GM23248 (cell line): ENCODE data around the gene BRCA1. TPM values are rescaled to one million over a fixed set of nuclear protein-coding genes. Genes with fewer than 3 reads are reported as not detected.

Experiments used
- DNase-seq: peaks from one replicate; pipeline ENCODE4 v3.0.0-alpha.2; 2015
- H2AFZ ChIP-seq: fragments of 200-600 bp; sonication (generic); 2 replicates; pipeline ENCODE4 v1.6.1; 2016; ENCODE audit warnings: antibody characterized with exemption
- H3F3A ChIP-seq: fragments of 200-600 bp; sonication (generic); 2 replicates; pipeline ENCODE4 v1.6.1; 2016; ENCODE audit warnings: mild to moderate bottlenecking, antibody characterized with exemption, mixed run types; ENCODE audit not compliant: insufficient read depth
- H3K27ac ChIP-seq: fragments of 200-600 bp; sonication (generic); 2 replicates; pipeline ENCODE4 v1.5.1; 2016; ENCODE audit warnings: mild to moderate bottlenecking
- H3K27me3 ChIP-seq: fragments of 200-600 bp; sonication (generic); replicated peaks from 2 replicates; pipeline ENCODE4 v1.6.1; 2016; ENCODE audit warnings: mild to moderate bottlenecking; ENCODE audit not compliant: insufficient read depth
- H3K36me3 ChIP-seq: fragments of 200-600 bp; sonication (generic); 2 replicates; pipeline ENCODE4 v1.6.1; 2016; ENCODE audit warnings: low read depth, mild to moderate bottlenecking
- H3K4me1 ChIP-seq: fragments of 200-600 bp; sonication (generic); 2 replicates; pipeline ENCODE4 v1.6.1; 2016; ENCODE audit warnings: mild to moderate bottlenecking; ENCODE audit not compliant: insufficient read depth
- H3K4me2 ChIP-seq: fragments of 200-600 bp; sonication (generic); one replicate; pipeline ENCODE4 v1.6.1; 2016; ENCODE audit warnings: mild to moderate bottlenecking; ENCODE audit not compliant: unreplicated experiment
- H3K4me3 ChIP-seq: fragments of 200-600 bp; sonication (generic); 2 replicates; pipeline ENCODE4 v1.5.1; 2016; ENCODE audit warnings: mild to moderate bottlenecking
- H3K79me2 ChIP-seq: fragments of 200-600 bp; sonication (generic); 2 replicates; pipeline ENCODE4 v1.6.1; 2016; ENCODE audit warnings: mild to moderate bottlenecking; ENCODE audit not compliant: insufficient read depth
- H3K9ac ChIP-seq: fragments of 200-600 bp; sonication (generic); 2 replicates; pipeline ENCODE4 v1.6.1; 2016; ENCODE audit warnings: mild to moderate bottlenecking
- H3K9me2 ChIP-seq: fragments of 200-600 bp; sonication (generic); 2 replicates; pipeline ENCODE4 v1.6.1; 2016; ENCODE audit warnings: mixed run types, mild to moderate bottlenecking, moderate library complexity; ENCODE audit not compliant: insufficient read depth
- H3K9me3 ChIP-seq: fragments of 200-600 bp; sonication (generic); one replicate; pipeline ENCODE4 v1.6.1; 2017; ENCODE audit warnings: low read depth
- H4K20me1 ChIP-seq: fragments of 200-600 bp; sonication (generic); 2 replicates; pipeline ENCODE4 v1.6.0; 2016; ENCODE audit not compliant: insufficient read depth
- EZH2 ChIP-seq: fragments of 200-600 bp; sonication (generic); IDR thresholded peaks from 2 replicates; pipeline ENCODE4 v1.6.1; 2018; ENCODE audit warnings: antibody characterized with exemption, mild to moderate bottlenecking; ENCODE audit not compliant: insufficient read depth, poor library complexity, severe bottlenecking
- EZH2phosphoT487 ChIP-seq: fragments of 200-600 bp; sonication (generic); IDR thresholded peaks from 2 replicates; pipeline ENCODE4 v1.6.1; 2018; ENCODE audit warnings: antibody characterized with exemption, moderate library complexity, mild to moderate bottlenecking, low read depth; ENCODE audit not compliant: insufficient read depth
- WGBS, 2 experiments: methylation state at CpG; one replicate each; pipeline ENCODE4 v1.1.6; 2015 to 2017; ENCODE audit warnings: low lambda C conversion rate in 2 of 2, low coverage in 1 of 2; ENCODE audit errors: missing lambda C conversion rate in 2 of 2; 5-methylcytosine and 5-hydroxymethylcytosine counted together
- in situ Hi-C: fragments of 300-500 bp; cut with MboI; formaldehyde crosslinking; loops from 2 replicates; pipeline ENCODE4 v1.15.0; 2020
- polyA plus RNA-seq: library from polyadenylated mRNA; unstranded; fragments of >200 nt; fragmentation: Nextera tagmentation; extraction: Ambion mirVana; gene quantifications from 2 replicates; pipeline ENCODE4 v1.2.1, GENCODE V29; 2016
- total RNA-seq: library from RNA; depleted of rRNA; stranded (reverse); fragments of >200 nt; shearing (Covaris generic); gene quantifications from 2 replicates; pipeline ENCODE4 v1.2.3, GENCODE V29; 2014

BRCA1 gene
- total and polyA plus RNA-seq, 2 experiments from 2014 or later: 12.7 to 13.6 TPM

GRCh38 chr17:43014020-43014648 is 111.0 kb downstream of the BRCA1 start:
- WGBS, 2 experiments: 73 to 76% methylated on average over 12 of the region's 12 CpGs
- peaks cover 16% of the 10 kb centered on the region for H3K79me2 ChIP-seq
- in situ Hi-C loops: no loop called here

DNA sequence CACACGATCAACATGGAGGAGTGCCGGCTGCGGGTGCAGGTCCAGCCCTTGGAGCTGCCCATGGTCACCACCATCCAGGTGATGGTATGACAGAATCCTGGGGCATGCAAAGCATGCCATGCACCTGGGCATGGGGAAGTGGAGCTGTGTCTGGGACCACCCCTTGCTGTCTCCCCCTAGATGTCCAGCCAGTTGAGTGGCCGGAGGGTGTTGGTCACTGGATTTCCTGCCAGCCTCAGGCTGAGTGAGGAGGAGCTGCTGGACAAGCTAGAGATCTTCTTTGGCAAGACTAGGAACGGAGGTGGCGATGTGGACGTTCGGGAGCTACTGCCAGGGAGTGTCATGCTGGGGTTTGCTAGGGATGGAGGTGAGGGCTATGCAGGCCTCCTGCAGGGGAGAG is 111.9 kb downstream of the BRCA1 start:
- 70 to 76% methylated on average over 8 of the region's 8 CpGs for WGBS, 2 experiments
- Histone ChIP-seq H3K4me1 (no peaks in the 10 kb centered on the region), H3K27me3 (no peaks in the 10 kb centered on the region), H3K27ac (no peak overlapping the region), H3K9me3 (no peaks in the 10 kb centered on the region), H4K20me1 (no peaks in the 10 kb centered on the region), H3F3A (no peaks in the 10 kb centered on the region), H3K4me2 (no peak overlapping the region), H3K4me3 (no peak overlapping the region), H3K9me2 (no peaks in the 10 kb centered on the region), H2AFZ (no peak overlapping the region), H3K79me2 (peaks cover 13% of the 10 kb centered on the region), H3K9ac (no peak overlapping the region), H3K36me3 (peaks cover 7% of the 10 kb centered on the region; the same call in 1 of the 2 replicates)
- DNase-seq: no peak
- TF ChIP-seq EZH2 (no peak), EZH2phosphoT487 (no peak)
- in situ Hi-C loops: no loop called here

More at GRCh38 chr17:43014020-43014648, 111.0 kb downstream of the BRCA1 start:
- Histone ChIP-seq H2AFZ (no peak overlapping the region), H3K4me1 (0 out of 2 replicates have a peak, but pooled peaks cover 7% of the 10 kb centered on the region), H3K9ac (no peak overlapping the region), H3K4me3 (no peak overlapping the region), H3K9me2 (no peaks in the 10 kb centered on the region), H3K36me3 (peaks cover 7% of the 10 kb centered on the region; the same call in 1 of the 2 replicates), H3K4me2 (no peak overlapping the region), H3K9me3 (no peaks in the 10 kb centered on the region), H3K27me3 (no peaks in the 10 kb centered on the region), H4K20me1 (no peaks in the 10 kb centered on the region), H3K27ac (no peak overlapping the region), H3F3A (no peaks in the 10 kb centered on the region)
- no peak for DNase-seq
- no peak for TF ChIP-seq EZH2phosphoT487
- no peak for TF ChIP-seq EZH2

DNA sequence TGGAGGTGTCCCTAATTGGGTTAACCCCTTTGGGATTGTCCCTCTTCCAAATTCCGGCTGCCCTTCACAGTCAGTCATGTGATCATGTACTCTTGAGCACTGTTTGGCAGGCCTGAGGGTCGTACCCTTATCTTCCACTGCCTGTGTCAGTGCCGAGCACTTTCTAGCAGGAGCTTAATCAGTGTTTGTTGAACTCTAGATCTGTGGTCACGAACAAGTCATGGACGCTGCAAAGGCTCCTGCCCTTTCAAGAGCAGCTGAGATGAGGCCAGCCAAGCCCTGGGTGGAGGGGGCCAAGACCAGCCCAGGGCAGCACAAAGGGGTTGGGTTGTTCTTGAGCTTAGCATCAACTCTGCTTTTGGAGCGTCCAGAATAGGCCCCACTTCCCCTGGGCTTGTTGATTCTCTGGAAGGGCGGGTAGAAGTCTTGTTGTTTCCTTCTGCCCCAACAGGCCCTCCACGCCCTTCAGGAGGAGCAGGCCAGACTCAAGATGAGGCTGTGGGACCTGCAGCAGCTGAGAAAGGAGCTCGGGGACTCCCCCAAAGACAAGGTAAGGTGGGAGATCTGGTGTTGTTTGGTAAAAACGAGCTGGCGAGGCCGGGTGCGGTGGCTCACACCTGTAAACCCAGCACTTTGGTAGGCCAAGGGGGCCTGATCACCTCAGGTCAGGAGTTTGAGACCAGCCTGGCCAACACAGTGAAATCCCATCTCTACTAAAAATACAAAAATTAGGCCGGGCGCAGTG is 113.3 kb downstream of the BRCA1 start:
- TF ChIP-seq EZH2: no peak
- WGBS, 2 experiments: 80 to 81% methylated on average over 15 of the region's 15 CpGs
- H3K27ac ChIP-seq: no peak overlapping the region
- H3K79me2 ChIP-seq: 0 out of 2 replicates have a peak, but pooled peaks cover 5% of the 10 kb centered on the region
- H3K36me3 ChIP-seq: no peaks in the 10 kb centered on the region
- no peaks in the 10 kb centered on the region for H3F3A ChIP-seq
- H3K27me3 ChIP-seq: no peaks in the 10 kb centered on the region
- no peak for DNase-seq
- no peaks in the 10 kb centered on the region for H3K4me1 ChIP-seq
- H3K4me2 ChIP-seq: no peak overlapping the region
- no peaks in the 10 kb centered on the region for H3K9me2 ChIP-seq
- no peaks in the 10 kb centered on the region for H4K20me1 ChIP-seq
- no peak overlapping the region for H3K9ac ChIP-seq
- H3K4me3 ChIP-seq: no peak overlapping the region
- no peaks in the 10 kb centered on the region for H3K9me3 ChIP-seq
- no peak overlapping the region for H2AFZ ChIP-seq
- in situ Hi-C loops: no loop called here

GRCh38 chr17:43010667-43011308 is 114.4 kb downstream of the BRCA1 start:
- no peak overlapping the region for H3K9ac ChIP-seq
- in situ Hi-C loops: no loop called here
- 0 out of 2 replicates have a peak, but pooled peaks cover 5% of the 10 kb centered on the region for H3K79me2 ChIP-seq
- peaks cover 6% of the 10 kb centered on the region; the same call in 1 of the 2 replicates for H3F3A ChIP-seq
- no peak overlapping the region for H3K4me2 ChIP-seq
- no peaks in the 10 kb centered on the region for H3K9me3 ChIP-seq
- H2AFZ ChIP-seq: no peak overlapping the region
- no peaks in the 10 kb centered on the region for H3K36me3 ChIP-seq
- no peaks in the 10 kb centered on the region for H3K9me2 ChIP-seq
- no peaks in the 10 kb centered on the region for H3K4me1 ChIP-seq
- H4K20me1 ChIP-seq: no peaks in the 10 kb centered on the region
- H3K4me3 ChIP-seq: no peak overlapping the region
- WGBS, 2 experiments: 89% methylated on average over 5 of the region's 5 CpGs
- no peak overlapping the region for H3K27ac ChIP-seq
- H3K27me3 ChIP-seq: no peaks in the 10 kb centered on the region
- DNase-seq: no peak
- TF ChIP-seq EZH2 (no peak), EZH2phosphoT487 (no peak)
